Measurements from ENCODE around the gene SP8.

- TF ChIP-seq CTCF (IDR thresholded peaks at IDR 0.05) (no peak), POLR2AphosphoS5 (IDR thresholded peaks at IDR 0.05; ENCODE audit: low read depth, low read length) (no peak), SIN3A (IDR thresholded peaks at IDR 0.05; ENCODE audit: borderline replicate concordance, insufficient read depth, low read depth, low read length) (no peak), REST (IDR thresholded peaks at IDR 0.05; ENCODE audit: insufficient read depth in 1 of 2, low read depth in 2 of 2, low read length in 1 of 2) (no peak)
Observed at GRCh38 chr7:20783700-20784387, 2.8 kb downstream of the SP8 start.
